Kidney (tissue), 14 donors: ENCODE results near the gene MYOM3. TPM values are rescaled to one million over a fixed set of nuclear protein-coding genes. Genes with fewer than 3 reads are reported as not detected.

Source experiments
- DNase-seq, 5 donors: peaks; one replicate each; pipeline ENCODE4 v3.0.0-alpha.2; 2013 to 2020
- FAIRE-seq: peaks from 2 replicates; lab custom pipeline; 2012; peaks lifted over from hg19 to GRCh38; lab: Jason Lieb, UNC
- H3K27ac ChIP-seq, 2 donors: one replicate each; pipeline ENCODE4 v1.7.0; 2013; ENCODE audit warnings: low read depth in 2 of 2, low read length in 2 of 2, inconsistent platforms in 1 of 2
- H3K27me3 ChIP-seq: one replicate; pipeline ENCODE4 v1.7.1; 2013; ENCODE audit warnings: low read length, inconsistent platforms; ENCODE audit not compliant: control insufficient read depth, insufficient read depth
- H3K36me3 ChIP-seq, 3 donors: one replicate each; pipeline versions ENCODE4 v1.7.0 to v1.7.1; 2013; ENCODE audit warnings: low read length in 3 of 3, control low read depth in 1 of 3, inconsistent platforms in 1 of 3; ENCODE audit not compliant: insufficient read depth in 3 of 3, control insufficient read depth in 2 of 3
- H3K4me1 ChIP-seq, 3 donors: one replicate each; pipeline versions ENCODE4 v1.7.0 to v1.7.1; 2013; ENCODE audit warnings: low read length in 3 of 3, inconsistent platforms in 1 of 3, low read depth in 1 of 3; ENCODE audit not compliant: control insufficient read depth in 2 of 3, insufficient read depth in 2 of 3
- H3K4me3 ChIP-seq, 3 donors: one replicate each; pipeline versions ENCODE4 v1.7.0 to v1.8.1; 2013; ENCODE audit warnings: low read length in 3 of 3, control low read depth in 1 of 3, inconsistent platforms in 1 of 3
- H3K9ac ChIP-seq, 3 donors: one replicate each; pipeline versions ENCODE4 v1.7.0 to v1.7.1; 2013; ENCODE audit warnings: low read length in 3 of 3, control low read depth in 1 of 3, inconsistent platforms in 1 of 3
- H3K9me3 ChIP-seq, 3 donors: one replicate each; pipeline versions ENCODE4 v1.7.0 to v1.7.1; 2013; ENCODE audit warnings: low read length in 3 of 3, control low read depth in 1 of 3, inconsistent platforms in 1 of 3; ENCODE audit not compliant: control insufficient read depth in 2 of 3, insufficient read depth in 1 of 3
- intact Hi-C: fragments of 100-400 bp; cut with DNase I; formaldehyde crosslinking; loops from one replicate; pipeline ENCODE4 v1.11.1; 2022
- polyA plus RNA-seq: library from polyadenylated mRNA; stranded (reverse); fragments of 350-450 nt; fragmentation: Illumina TruSeq; extraction: RNeasy Lipid Tissue Mini Kit (QIAGEN cat#74804); gene quantifications from one replicate; pipeline ENCODE4 v1.2.3, GENCODE V29; 2014; ENCODE audit warnings: low read depth, low replicate concordance; ENCODE audit not compliant: insufficient read depth
- total RNA-seq: library from RNA; stranded (reverse); fragmentation: NEBNext Ultra II Directional; extraction: Animal tissue kit (Norgen Biotek cat#: 25700); gene quantifications from one replicate; pipeline ENCODE4 v1.2.1, GENCODE V29; 2021
- TF ChIP-seq, protein P1 (sequence below): IDR thresholded peaks from 3 replicates; pipeline ENCODE4 v1.5.1; 2012; ENCODE audit warnings: mild to moderate bottlenecking, moderate library complexity, borderline replicate concordance; ENCODE audit not compliant: insufficient read depth; ENCODE audit errors: extremely low read depth
- donor health status: control.
- donor health status: control.
- donor health status: control.
- donor health status: control.
- donor health status: control.
- donor health status: DM: yes; HTN: yes; CAD: no.
- donor health status: Normal renal cell carcinoma (clear cell type).

The MYOM3 gene
- total and polyA plus RNA-seq, 2 donors from 2014 or later: 13.5 to 20.5 TPM

GRCh38 chr1:24095140-24095859 is 16.6 kb downstream of the MYOM3 start:
- H3K4me1 ChIP-seq: peaks cover 2 to 11% (median 10%) of the 10 kb centered on the region in 3 donors
- intact Hi-C loops: no loop called here
- H3K36me3 ChIP-seq: peaks cover 0 to 7% (median 0%) of the 10 kb centered on the region in 3 donors
- FAIRE-seq (no peak), DNase-seq (peak in 1 of 5 donors; percentile 5)
- no peak overlapping the region for H3K27ac ChIP-seq
- no peak overlapping the region for H3K4me3 ChIP-seq
- no peaks in the 10 kb centered on the region for H3K27me3 ChIP-seq
- TF ChIP-seq, protein P1, sequence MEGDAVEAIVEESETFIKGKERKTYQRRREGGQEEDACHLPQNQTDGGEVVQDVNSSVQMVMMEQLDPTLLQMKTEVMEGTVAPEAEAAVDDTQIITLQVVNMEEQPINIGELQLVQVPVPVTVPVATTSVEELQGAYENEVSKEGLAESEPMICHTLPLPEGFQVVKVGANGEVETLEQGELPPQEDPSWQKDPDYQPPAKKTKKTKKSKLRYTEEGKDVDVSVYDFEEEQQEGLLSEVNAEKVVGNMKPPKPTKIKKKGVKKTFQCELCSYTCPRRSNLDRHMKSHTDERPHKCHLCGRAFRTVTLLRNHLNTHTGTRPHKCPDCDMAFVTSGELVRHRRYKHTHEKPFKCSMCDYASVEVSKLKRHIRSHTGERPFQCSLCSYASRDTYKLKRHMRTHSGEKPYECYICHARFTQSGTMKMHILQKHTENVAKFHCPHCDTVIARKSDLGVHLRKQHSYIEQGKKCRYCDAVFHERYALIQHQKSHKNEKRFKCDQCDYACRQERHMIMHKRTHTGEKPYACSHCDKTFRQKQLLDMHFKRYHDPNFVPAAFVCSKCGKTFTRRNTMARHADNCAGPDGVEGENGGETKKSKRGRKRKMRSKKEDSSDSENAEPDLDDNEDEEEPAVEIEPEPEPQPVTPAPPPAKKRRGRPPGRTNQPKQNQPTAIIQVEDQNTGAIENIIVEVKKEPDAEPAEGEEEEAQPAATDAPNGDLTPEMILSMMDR: no peak
- no peaks in the 10 kb centered on the region for H3K9me3 ChIP-seq
- H3K9ac ChIP-seq: no peak overlapping the region

GRCh38 chr1:24094554-24094953 is 17.4 kb downstream of the MYOM3 start:
- no peak overlapping the region for H3K4me3 ChIP-seq
- FAIRE-seq (no peak), DNase-seq (peak in 1 of 5 donors; percentile 37)
- H3K4me1 ChIP-seq: peaks cover 2 to 11% (median 10%) of the 10 kb centered on the region in 3 donors
- TF ChIP-seq, protein P1: no peak
- no peak overlapping the region for H3K9ac ChIP-seq
- H3K36me3 ChIP-seq: peaks cover 0 to 7% (median 0%) of the 10 kb centered on the region in 3 donors
- no peak overlapping the region for H3K27ac ChIP-seq
- H3K27me3 ChIP-seq: no peaks in the 10 kb centered on the region
- intact Hi-C loops: no loop called here
- no peaks in the 10 kb centered on the region for H3K9me3 ChIP-seq

DNA sequence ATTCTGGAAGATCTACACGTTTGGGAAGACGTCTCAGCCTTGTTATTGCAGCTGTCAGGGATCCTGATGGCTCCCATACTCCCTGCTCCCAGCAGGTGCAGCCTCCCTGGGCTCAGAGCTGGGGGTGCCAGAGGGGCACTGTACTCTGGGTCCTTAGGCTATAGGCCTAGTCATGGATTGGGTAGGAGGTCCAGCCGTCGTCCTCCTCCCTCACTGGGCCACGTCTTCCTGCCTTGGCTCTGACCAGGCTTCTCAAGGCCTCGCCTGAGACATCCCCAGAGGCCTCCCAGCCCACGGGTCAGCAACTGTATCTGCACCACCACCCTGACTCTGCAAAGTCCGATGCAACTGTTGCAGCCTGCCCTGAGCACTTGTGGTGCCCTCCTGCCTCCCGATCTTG is 18.2 kb downstream of the MYOM3 start:
- intact Hi-C loops: no loop called here
- FAIRE-seq (no peak), DNase-seq (peak in 1 of 5 donors; percentile 66)
- no peak overlapping the region for H3K9ac ChIP-seq
- H3K4me3 ChIP-seq: no peak overlapping the region
- no peaks in the 10 kb centered on the region for H3K9me3 ChIP-seq
- H3K27ac ChIP-seq: no peak overlapping the region
- TF ChIP-seq, protein P1: no peak
- H3K4me1 ChIP-seq: peaks cover 0 to 5% (median 4%) of the 10 kb centered on the region in 3 donors
- no peaks in the 10 kb centered on the region for H3K27me3 ChIP-seq
- H3K36me3 ChIP-seq: peaks cover 0 to 7% (median 0%) of the 10 kb centered on the region in 3 donors
